Astrocyte of the spinal cord (primary cell): ENCODE results near the gene ICA1L.
A peak's percentile ranks its signal among the peaks of the same experiment; 100 is the strongest.
"Not testable (repeated sequence)": the region's sequence is repeated elsewhere in the genome, so short reads cannot be mapped to it uniquely, and the experiment has no call there.

Experiments used
- DNase-seq: peaks from one replicate; pipeline ENCODE4 v3.0.0; 2011; ENCODE audit warnings: low read depth, low spot score
- H3K4me3 ChIP-seq: 2 replicates; pipeline ENCODE4 v1.5.1; 2011; ENCODE audit warnings: low read depth, mild to moderate bottlenecking, low read length, moderate library complexity
- CTCF ChIP-seq: IDR thresholded peaks from 2 replicates; pipeline ENCODE4 v1.5.1; 2012; ENCODE audit warnings: low read depth, mild to moderate bottlenecking, low read length, inconsistent platforms
- in situ Hi-C: cut with HindIII; loops from 2 replicates; pipeline ENCODE4 v1.10.0; 2017; ENCODE audit warnings: low sequenced_read_pairs

The ICA1L gene

GRCh38 chr2:202818321-202818720 lies 53.2 kb downstream of the ICA1L start:
- no peak for TF ChIP-seq CTCF
- in situ Hi-C loops = no loop called here
- no peak overlapping the region for H3K4me3 ChIP-seq
- no peak for DNase-seq

GRCh38 chr2:202817771-202818170 lies 53.8 kb downstream of the ICA1L start:
- TF ChIP-seq CTCF = no peak
- no peak overlapping the region for H3K4me3 ChIP-seq
- in situ Hi-C loops = no loop called here
- DNase-seq = no peak

GRCh38 chr2:202815548-202816360 lies 55.8 kb downstream of the ICA1L start:
- in situ Hi-C loops = no loop called here
- no peak overlapping the region for H3K4me3 ChIP-seq
- TF ChIP-seq CTCF = no peak
- no peak for DNase-seq

GRCh38 chr2:202814226-202814625 lies 57.3 kb downstream of the ICA1L start:
- DNase-seq = no peak
- no peak for TF ChIP-seq CTCF
- in situ Hi-C loops = no loop called here
- H3K4me3 ChIP-seq = no peak overlapping the region

- DNase-seq = no peak
- no peak overlapping the region for H3K4me3 ChIP-seq
- in situ Hi-C loops = no loop called here
- no peak for TF ChIP-seq CTCF
Measured at GRCh38 chr2:202813387-202813786, 58.2 kb downstream of the ICA1L start.

GRCh38 chr2:202808754-202809153 lies 62.8 kb downstream of the ICA1L start:
- in situ Hi-C loops = no loop called here
- H3K4me3 ChIP-seq = no peak overlapping the region
- no peak for DNase-seq
- TF ChIP-seq CTCF = no peak

GRCh38 chr2:202807431-202808138 lies 64.0 kb downstream of the ICA1L start:
- H3K4me3 ChIP-seq, in situ Hi-C loops: not testable (repeated sequence)
- peak; percentile 88 for DNase-seq

GRCh38 chr2:202805911-202806310 lies 65.7 kb downstream of the ICA1L start:
- DNase-seq, in situ Hi-C loops, H3K4me3 ChIP-seq: not testable (repeated sequence)
